NCI-H345 (cell line): ENCODE data around the gene TTLL6.
"Not testable (repeated sequence)": the region's sequence is repeated elsewhere in the genome, so short reads cannot be mapped to it uniquely, and the experiment has no call there.

ENCODE experiments used
- DNase-seq: peaks from one replicate; lab custom pipeline; 2025; lab: John Stamatoyannopoulos, UW

Gene TTLL6

GRCh38 chr17:48816774-48817590 is at the start of gene TTLL6:
TSS of gene TTLL6 (minus strand) at chr17:48817229. CDS start at chr17:48817072, 157 bp downstream.
- peak; percentile 96 for DNase-seq

- DNase-seq: no peak
These were observed 43.4 kb upstream of the TTLL6 start for GRCh38 chr17:48860456-48860855.

GRCh38 chr17:48860034-48860433 is 43.0 kb upstream of the TTLL6 start:
- DNase-seq: no peak

- DNase-seq: no peak
These were observed 39.2 kb upstream of the TTLL6 start for GRCh38 chr17:48856122-48856821.

- no peak for DNase-seq
These were observed 37.9 kb upstream of the TTLL6 start for GRCh38 chr17:48854774-48855476.

GRCh38 chr17:48850792-48851323 is 33.8 kb upstream of the TTLL6 start:
- no peak for DNase-seq

- no peak for DNase-seq
These were observed 26.3 kb upstream of the TTLL6 start for GRCh38 chr17:48843187-48843900.

GRCh38 chr17:48842746-48843145 is 25.7 kb upstream of the TTLL6 start:
- no peak for DNase-seq

GRCh38 chr17:48841395-48841831 is 24.4 kb upstream of the TTLL6 start:
- no peak for DNase-seq

- DNase-seq: no peak
These were observed 23.4 kb upstream of the TTLL6 start for GRCh38 chr17:48840441-48840840.

GRCh38 chr17:48837458-48837857 is 20.4 kb upstream of the TTLL6 start:
- DNase-seq: not testable (repeated sequence)

GRCh38 chr17:48835971-48836370 is 18.9 kb upstream of the TTLL6 start:
- DNase-seq: no peak

GRCh38 chr17:48834973-48835372 is 17.9 kb upstream of the TTLL6 start:
- DNase-seq: no peak

- DNase-seq: no peak
These were observed 14.5 kb upstream of the TTLL6 start for GRCh38 chr17:48831549-48831883.

GRCh38 chr17:48830840-48831548 is 14.0 kb upstream of the TTLL6 start, which contains the start of gene CALCOCO2:
TSS of gene CALCOCO2 (plus strand) at chr17:48831035. CDS start at chr17:48841708, 10,673 bp downstream.
- peak; percentile 94 for DNase-seq

- DNase-seq: no peak
These were observed 8.7 kb upstream of the TTLL6 start for GRCh38 chr17:48825446-48826381.

GRCh38 chr17:48820936-48821335 is 3.9 kb upstream of the TTLL6 start:
- peak; percentile 56 for DNase-seq

GRCh38 chr17:48819466-48819865 is 2.4 kb upstream of the TTLL6 start:
- no peak for DNase-seq

GRCh38 chr17:48818361-48818841 is 1.4 kb upstream of the TTLL6 start:
- no peak for DNase-seq

- DNase-seq: no peak
These were observed 623 bp downstream of the TTLL6 start for GRCh38 chr17:48816438-48816773.
